GM12801 (cell line): Measurements from ENCODE around the gene ATP11A.

Source experiments
- TF ChIP-seq, protein P1 (sequence below): IDR thresholded peaks from one replicate; pipeline ENCODE4 v1.5.1; 2011; ENCODE audit warnings: control low read depth; ENCODE audit not compliant: insufficient read length; ENCODE audit errors: extremely low read depth

ATP11A gene

DNA sequence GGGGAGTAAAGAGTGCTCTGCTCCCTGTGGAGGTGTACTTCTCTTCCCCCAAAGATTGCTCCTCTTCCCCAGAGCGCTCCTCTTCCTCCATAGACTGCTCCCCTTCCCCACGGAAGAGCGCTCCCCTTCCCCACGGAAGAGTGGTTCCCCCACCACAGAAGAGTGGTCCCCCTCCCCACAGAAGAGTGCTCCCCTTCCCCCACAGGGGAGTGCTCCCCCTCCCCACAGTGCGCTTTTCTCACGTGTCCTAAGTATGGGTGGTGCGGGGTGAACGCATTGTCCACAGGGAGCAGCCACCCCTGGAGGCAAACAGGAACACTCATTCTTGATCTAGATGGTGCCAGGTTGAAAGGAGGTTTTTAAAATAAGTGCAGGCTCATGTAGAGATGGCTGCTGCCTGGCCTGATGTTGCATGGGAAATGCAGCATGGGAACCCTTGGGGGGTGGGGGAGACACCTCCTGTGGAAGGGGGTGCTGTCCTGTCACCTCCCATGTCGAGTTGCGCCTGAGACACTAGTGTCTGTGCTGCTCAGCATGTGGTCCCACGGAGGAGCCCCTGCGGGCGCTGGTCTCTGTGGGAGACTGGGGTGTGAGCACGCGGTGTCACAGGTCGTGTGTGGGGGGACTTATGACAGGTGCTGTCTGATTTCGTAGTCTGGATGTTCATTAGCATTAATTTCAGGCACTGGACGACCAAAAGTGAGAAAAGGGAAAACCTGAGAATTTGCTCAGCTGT is 52.2 kb downstream of the ATP11A start:
- TF ChIP-seq, protein P1, sequence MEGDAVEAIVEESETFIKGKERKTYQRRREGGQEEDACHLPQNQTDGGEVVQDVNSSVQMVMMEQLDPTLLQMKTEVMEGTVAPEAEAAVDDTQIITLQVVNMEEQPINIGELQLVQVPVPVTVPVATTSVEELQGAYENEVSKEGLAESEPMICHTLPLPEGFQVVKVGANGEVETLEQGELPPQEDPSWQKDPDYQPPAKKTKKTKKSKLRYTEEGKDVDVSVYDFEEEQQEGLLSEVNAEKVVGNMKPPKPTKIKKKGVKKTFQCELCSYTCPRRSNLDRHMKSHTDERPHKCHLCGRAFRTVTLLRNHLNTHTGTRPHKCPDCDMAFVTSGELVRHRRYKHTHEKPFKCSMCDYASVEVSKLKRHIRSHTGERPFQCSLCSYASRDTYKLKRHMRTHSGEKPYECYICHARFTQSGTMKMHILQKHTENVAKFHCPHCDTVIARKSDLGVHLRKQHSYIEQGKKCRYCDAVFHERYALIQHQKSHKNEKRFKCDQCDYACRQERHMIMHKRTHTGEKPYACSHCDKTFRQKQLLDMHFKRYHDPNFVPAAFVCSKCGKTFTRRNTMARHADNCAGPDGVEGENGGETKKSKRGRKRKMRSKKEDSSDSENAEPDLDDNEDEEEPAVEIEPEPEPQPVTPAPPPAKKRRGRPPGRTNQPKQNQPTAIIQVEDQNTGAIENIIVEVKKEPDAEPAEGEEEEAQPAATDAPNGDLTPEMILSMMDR = no peak

DNA sequence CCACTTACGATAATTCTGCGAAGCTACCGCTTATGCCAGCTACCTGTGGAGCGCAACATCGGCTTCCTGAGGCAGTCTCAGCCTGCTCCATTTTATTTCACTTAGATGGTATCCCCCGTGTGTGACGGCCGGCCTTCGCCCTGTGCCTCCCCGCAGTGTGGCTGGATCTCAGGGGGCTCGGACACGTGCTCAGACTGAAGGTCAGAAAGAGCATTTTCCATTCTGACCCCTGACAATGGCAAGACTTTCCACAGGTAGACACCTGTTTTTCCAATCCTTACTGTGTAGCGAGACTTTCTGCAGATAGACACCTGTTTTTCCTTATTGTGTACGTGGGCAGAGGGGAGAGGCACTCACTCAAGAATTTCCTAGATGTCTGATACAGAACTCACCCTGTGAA is 52.7 kb downstream of the ATP11A start:
- TF ChIP-seq, protein P1 = no peak

DNA sequence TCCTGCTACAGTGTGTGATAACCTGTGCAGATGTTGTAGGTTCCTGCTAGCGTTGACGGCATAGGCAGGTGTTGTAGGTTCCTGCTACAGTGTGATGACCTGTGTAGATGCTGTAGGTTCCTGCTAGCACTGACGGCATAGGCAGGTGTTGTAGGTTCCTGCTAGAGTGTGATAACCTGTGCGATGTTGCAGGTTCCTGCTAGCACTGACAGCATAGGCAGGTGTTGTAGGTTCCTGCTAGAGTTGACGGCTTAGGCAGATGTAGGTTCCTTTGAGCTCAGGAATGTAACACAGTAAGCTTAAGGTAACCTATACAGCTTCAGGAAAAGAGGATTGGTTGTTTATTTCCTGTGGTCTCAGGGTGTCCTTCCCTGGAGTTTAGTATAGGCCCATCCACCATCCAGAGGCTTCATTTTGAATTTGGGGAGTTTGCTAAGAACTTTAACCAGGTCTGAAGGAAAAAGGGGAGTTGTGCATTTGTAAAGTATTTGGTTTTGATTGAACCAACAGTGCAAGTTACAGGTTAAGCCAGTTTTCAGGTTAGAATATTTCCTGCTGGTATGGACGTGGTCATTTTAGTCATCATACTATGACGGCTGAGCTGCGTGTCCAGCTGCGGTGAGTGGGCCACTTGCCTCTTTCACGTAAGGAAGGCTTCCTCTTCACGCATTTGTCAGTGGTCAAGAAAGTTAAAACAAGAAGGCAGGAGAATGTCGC is 53.8 kb downstream of the ATP11A start:
- TF ChIP-seq, protein P1 = no peak

DNA sequence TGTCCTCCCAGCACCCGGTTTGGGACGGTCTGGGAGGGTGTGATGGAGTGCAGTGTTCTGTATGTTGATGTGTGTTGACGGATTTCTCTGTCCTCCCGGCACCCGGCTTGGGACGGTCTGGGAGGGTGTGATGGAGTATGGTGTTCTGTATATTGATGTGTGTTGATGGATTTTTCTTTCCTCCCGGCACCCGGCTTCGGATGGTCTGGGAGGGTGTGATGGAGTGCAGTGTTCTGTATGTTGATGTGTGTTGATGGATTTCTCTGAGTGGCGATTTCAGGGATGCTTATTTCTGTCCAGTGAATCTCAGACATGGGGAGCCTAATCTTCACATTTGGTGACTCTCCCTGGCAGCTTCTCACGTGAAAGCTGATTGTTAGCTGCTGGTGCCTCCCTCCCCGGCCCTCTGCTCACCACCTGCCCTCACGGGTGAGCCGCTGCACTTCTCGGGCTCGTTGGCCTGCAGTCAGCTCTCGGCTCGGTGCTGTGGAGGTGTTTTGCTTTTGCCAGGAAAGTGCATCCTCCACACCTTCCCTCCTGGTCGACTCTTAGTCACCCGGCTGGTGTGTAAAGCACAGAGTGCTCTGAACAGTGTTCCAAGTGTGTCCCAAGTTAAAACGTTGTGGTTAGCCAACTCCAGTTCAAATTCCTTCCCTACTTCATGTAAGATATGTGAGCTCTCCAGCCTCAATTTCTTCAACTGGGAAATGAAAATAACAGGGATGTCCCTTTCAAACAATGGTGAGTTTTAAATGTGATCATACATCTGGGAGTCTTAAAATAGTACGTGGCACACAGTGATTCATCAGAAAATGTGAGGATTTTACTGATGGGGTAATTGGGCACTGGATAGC is 54.6 kb downstream of the ATP11A start:
- TF ChIP-seq, protein P1 = no peak

DNA sequence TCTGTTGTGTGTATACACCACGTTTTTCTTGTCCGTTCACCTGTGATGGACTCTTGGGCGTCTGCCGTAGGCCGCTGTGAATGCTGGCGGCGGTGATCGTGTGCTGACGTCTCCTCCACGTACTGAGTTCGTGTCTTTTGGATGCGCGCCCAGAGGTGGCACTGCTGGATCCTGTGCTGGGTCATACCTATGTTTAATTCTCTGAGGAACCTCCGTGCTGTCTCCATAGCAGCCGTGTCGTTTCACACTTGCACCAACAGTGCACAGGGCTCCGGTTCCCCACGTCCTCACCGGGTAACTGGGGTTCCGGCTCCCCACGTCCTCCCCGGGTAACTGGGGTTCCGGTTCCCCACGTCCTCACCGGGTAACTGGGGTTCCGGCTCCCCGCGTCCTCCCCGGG is 56.2 kb downstream of the ATP11A start:
- TF ChIP-seq, protein P1 = no peak

DNA sequence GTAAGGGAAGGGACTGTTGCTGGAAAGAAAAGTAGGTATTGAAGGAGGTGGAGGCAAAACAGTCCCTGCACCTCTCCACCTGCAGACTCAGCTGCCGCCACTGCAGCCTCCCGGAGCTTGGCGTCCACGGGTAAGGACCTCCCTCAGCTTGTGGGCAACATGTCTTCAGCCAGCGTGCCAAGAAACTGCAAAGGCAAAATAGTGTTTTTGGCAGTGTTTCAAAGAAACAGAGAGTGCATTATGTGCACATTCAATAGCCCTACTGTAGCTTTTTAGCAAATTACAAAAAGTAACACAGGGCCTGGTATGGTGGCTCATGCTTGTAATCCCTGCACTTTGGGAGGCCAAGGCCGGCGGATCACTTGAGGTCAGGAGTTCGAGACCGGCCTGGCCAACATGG is 57.4 kb downstream of the ATP11A start:
- TF ChIP-seq, protein P1 = no peak
